ENCODE results near the gene VEGFB. TPM values are rescaled to one million over a fixed set of nuclear protein-coding genes. Genes with fewer than 3 reads are reported as not detected.

The VEGFB gene
- total and polyA plus RNA-seq, 2 donors (not counting 3 experiments of a cell fraction or from before 2014, with no cell fraction given): 19.3 to 98.1 TPM

GRCh38 chr11:64245797-64246620 is 11.6 kb downstream of the VEGFB start:
- TSS peak; percentile 13 for BruUV-seq (replicated peaks)
- POLR2A ChIA-PET: interaction anchor here (0.6 to 2.2 kb wide), 5 partner anchors 22 to 58 kb away, joined by 3 to 10 read pairs (median 5); no protein-coding TSS in a partner anchor
- peaks cover 40% of the 10 kb centered on the region for H3K79me2 ChIP-seq (ENCODE audit: control insufficient read depth, insufficient read depth, low read length)

More at GRCh38 chr11:64245797-64246620, 11.6 kb downstream of the VEGFB start:
- peak overlapping the region; percentile 67 to 78 (median 73) for H3K4me3 ChIP-seq (replicated peaks in 1 of 3; ENCODE audit: insufficient read depth in 1 of 3, low read depth in 1 of 3, low read length in 3 of 3)
- H3K9ac ChIP-seq (replicated peaks; ENCODE audit: extremely low read depth, insufficient read depth, low read length): peak overlapping the region; percentile 67
- peaks cover 0 to 12% of the 10 kb centered on the region in 2 experiments for H3K36me3 ChIP-seq (ENCODE audit: control insufficient read depth in 2 of 2, extremely low read depth in 1 of 2, insufficient read depth in 2 of 2, low read length in 2 of 2)
- TF ChIP-seq CTCF (IDR thresholded peaks at IDR 0.05; ENCODE audit: extremely low read depth in 1 of 2, insufficient read depth in 1 of 2, low read depth in 1 of 2, low read length in 2 of 2) (no peak), FOS (IDR thresholded peaks at IDR 0.05; ENCODE audit: borderline replicate concordance, insufficient read depth, low read length) (peak; percentile 92), JUN (IDR thresholded peaks at IDR 0.05; ENCODE audit: borderline replicate concordance, insufficient read depth, insufficient read length, low read depth) (peak; percentile 8), GATA2 (IDR thresholded peaks at IDR 0.05; ENCODE audit: insufficient read depth, insufficient read length, low read depth, low read length) (no peak), EZH2 (IDR thresholded peaks at IDR 0.05; ENCODE audit: borderline replicate concordance, low read depth, low read length, severe bottlenecking) (no peak), MAX (IDR thresholded peaks at IDR 0.05; ENCODE audit: insufficient read depth, insufficient read length) (no peak), POLR2AphosphoS5 (IDR thresholded peaks at IDR 0.05; ENCODE audit: insufficient read depth, low read depth, low read length) (peak; percentile 97), POLR2A (IDR thresholded peaks at IDR 0.05; ENCODE audit: low read depth, low read length) (peak; percentile 97), MYC (IDR thresholded peaks at IDR 0.05; ENCODE audit: low read depth, low read length) (peak; percentile 24)
- DNase-seq (ENCODE audit: low read depth, low spot score) (peak; percentile 82), FAIRE-seq (peak; percentile 95)
- intact Hi-C loops (cut with micrococcal nuclease) (loop anchor here (2.0 kb wide), 1 partner anchor 39 kb away; the partner anchor contains the start of genes BAD and GPR137), dilution Hi-C loops (cut with MboI; ENCODE audit: extremely low pct_ligation_motif_present, low sequenced_read_pairs) (no loop called here)
- peaks cover 23% of the 10 kb centered on the region for H3K4me1 ChIP-seq (ENCODE audit: control insufficient read depth, extremely low read depth, insufficient read depth, low read length)
- H3K27ac ChIP-seq (ENCODE audit: insufficient read depth, low read depth, low read length): peak overlapping the region; percentile 47
- H3K27me3 ChIP-seq (ENCODE audit: control insufficient read depth in 2 of 2, insufficient read depth in 2 of 2, low read length in 2 of 2): no peaks in the 10 kb centered on the region
- no peaks in the 10 kb centered on the region for H4K20me1 ChIP-seq (replicated peaks; ENCODE audit: control insufficient read depth, extremely low read depth, insufficient read depth, low read length)
- CTCF ChIA-PET: interaction anchor here (0.9 to 5.0 kb wide), 11 partner anchors 9 to 109 kb away, joined by 3 to 36 read pairs (median 5); partner anchors contain the start of genes CATSPERZ, ESRRA, PRDX5 and STIP1
- H3K9me3 ChIP-seq (replicated peaks; ENCODE audit: control insufficient read depth, insufficient read depth, low read length): no peaks in the 10 kb centered on the region
- no peak overlapping the region for H2AFZ ChIP-seq (ENCODE audit: low read depth, low read length)
- no peaks in the 10 kb centered on the region for H3K9me1 ChIP-seq (replicated peaks; ENCODE audit: control insufficient read depth, extremely low read depth, insufficient read depth, low read length)
- no peak overlapping the region for H3K4me2 ChIP-seq (ENCODE audit: insufficient read depth, low read length)
